HG02981 (cell line): ENCODE measurements around the gene CDKN2A.

ENCODE experiments used
- ATAC-seq: cut with Tn5 transposase; IDR thresholded peaks from one replicate; pipeline ENCODE4 v1.9.1; 2021; ENCODE audit warnings: mild to moderate bottlenecking, moderate library complexity; ENCODE audit not compliant: unreplicated experiment

Gene CDKN2A

GRCh38 chr9:22008384-22008716 lies 14.2 kb upstream of the CDKN2A start:
- no peak for ATAC-seq

GRCh38 chr9:22005702-22006606 lies 11.8 kb upstream of the CDKN2A start:
- no peak for ATAC-seq

DNA sequence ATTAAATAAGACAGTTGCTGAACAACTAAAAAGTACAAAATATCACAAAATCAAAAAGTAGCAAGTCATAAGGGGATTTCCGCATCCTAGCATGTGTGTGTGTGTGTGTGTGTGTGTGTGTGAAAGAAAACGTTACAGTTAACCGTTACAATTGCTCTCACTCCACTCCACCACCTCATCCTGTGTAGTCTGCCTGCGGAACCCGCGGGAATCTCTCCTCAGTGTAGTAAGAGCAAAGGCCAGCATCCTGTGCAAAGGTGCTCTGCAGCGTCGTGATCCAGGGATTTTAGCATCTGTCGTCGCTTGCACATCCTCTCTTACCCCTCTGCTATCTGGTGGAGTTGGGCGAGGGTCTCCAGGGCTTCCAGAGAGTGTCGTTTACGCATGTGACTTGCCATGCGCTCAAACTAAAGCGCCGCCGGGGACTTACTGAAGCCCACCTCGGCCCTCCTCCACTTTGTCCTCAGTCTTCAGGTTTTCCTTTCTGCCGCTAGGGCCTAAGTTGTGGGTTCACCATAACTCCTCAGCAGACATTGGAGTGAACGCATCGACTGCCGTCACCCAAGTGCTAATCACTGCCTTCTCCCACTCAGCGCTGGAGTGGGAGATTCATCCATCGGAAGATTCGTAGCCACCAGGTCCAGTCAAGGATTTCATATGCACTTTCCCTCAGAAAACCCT lies 11.0 kb upstream of the CDKN2A start:
- ATAC-seq: no peak

GRCh38 chr9:22002038-22002437 lies 7.8 kb upstream of the CDKN2A start:
- no peak for ATAC-seq

DNA sequence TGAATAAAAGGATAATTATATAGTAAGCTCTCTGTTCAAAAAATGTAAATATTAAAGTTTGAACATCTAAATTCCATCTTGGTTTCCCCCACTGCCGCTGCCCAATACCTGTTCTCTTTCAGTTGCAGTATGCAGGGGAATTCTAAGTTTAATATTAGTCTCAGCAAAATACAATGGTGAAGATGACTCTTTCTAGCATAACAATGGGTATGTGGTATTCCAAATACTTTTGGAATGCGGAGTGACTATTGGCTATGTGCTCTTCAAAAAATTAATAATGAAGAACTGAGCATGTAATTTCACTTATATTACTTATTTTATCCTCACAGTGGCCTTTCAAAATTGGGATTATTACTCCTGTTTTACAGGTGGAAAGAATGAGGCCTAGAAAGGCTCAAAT lies 3.8 kb upstream of the CDKN2A start:
- ATAC-seq: no peak

- no peak for ATAC-seq
Measured at GRCh38 chr9:21997480-21997879, 3.3 kb upstream of the CDKN2A start.

GRCh38 chr9:21996858-21997257 lies 2.7 kb upstream of the CDKN2A start:
- ATAC-seq: no peak

DNA sequence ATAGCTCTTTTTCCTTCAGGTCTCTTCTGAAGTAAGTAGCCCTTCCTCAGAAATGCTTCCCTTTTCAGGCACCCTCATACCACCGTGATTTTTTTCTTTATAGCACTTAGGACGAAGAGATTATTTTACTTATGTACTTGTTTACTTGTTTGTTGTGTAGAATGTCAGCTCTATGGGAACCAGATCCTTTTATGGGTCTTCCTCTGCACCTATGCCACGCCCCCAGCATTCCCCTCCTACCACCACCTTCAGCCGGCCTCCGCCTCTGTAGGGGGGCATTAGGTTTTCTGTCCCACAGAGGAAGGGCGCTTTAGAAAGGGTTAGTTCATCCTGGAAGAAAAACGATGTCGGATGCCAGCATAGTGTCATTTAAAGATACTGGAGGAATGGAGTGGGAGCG lies 2.2 kb upstream of the CDKN2A start:
- ATAC-seq: no peak

GRCh38 chr9:21995666-21996398 lies 1.6 kb upstream of the CDKN2A start:
- ATAC-seq: no peak

- ATAC-seq: peak; percentile 78
Measured at GRCh38 chr9:21995006-21995665, 944 bp upstream of the CDKN2A start.

GRCh38 chr9:21994556-21995005 lies 389 bp upstream of the CDKN2A start, which contains the start of gene CDKN2B-AS1:
TSS of gene CDKN2B-AS1 (plus strand) at chr9:21994791.
- ATAC-seq: peak; percentile 41

DNA sequence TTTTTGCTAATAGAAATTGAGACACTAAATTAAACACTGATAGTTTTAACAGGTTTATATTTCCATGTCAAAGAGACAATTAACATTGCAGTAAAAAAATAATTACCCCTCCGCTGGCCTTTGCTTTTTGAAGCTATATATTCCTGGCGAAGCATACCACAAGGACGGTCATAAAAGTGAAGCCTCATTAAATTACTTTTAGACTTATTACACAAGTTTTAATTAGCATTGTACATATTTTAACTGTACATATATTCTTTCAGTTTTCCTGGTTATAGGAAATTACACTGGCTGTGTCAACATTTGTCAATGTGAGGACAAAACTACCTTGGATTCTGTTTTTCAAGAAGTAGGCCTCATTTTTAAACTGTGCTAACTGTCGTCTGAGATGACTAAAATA lies 1.2 kb downstream of the CDKN2A start:
- no peak for ATAC-seq

DNA sequence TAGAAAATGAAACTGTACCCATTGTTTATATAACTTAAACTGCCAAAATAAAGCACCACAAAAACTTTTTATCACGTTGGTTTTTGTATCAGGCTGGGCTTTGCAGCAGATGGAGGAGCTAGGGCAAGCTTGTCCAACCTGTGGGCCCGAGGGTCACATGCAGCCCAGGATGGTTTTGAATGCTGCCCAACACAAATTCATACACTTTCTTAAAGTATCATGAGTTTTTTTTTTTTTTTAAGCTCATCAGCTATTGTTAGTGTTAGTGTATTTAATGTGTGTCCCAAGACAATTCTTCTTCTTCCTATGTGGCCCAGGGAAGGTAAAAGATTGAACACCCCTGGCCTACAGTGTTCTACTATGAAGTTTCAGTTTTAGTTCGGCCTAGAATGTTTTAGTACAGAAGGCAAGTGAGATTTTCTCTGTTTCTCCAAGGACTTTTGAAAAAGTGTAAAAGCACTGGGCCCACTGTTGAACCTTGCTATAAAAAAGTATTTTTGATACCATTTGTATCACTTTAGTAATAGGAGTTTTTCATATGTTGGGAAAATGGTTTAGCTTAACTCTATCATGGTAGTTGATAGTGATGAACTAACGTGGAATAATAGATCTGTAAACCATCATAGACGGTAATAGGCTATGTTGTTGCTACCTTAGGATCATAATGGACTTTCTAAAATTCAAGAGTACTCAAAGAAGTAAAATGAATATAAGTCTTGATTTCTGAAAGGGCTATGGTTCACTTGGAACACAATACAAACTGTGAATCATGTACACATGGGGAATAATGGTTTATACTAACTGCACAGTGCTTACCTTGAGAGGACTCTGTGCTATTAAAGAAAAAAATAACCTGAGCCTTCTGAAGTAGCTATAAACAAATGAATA lies 2.9 kb downstream of the CDKN2A start:
- ATAC-seq: no peak

DNA sequence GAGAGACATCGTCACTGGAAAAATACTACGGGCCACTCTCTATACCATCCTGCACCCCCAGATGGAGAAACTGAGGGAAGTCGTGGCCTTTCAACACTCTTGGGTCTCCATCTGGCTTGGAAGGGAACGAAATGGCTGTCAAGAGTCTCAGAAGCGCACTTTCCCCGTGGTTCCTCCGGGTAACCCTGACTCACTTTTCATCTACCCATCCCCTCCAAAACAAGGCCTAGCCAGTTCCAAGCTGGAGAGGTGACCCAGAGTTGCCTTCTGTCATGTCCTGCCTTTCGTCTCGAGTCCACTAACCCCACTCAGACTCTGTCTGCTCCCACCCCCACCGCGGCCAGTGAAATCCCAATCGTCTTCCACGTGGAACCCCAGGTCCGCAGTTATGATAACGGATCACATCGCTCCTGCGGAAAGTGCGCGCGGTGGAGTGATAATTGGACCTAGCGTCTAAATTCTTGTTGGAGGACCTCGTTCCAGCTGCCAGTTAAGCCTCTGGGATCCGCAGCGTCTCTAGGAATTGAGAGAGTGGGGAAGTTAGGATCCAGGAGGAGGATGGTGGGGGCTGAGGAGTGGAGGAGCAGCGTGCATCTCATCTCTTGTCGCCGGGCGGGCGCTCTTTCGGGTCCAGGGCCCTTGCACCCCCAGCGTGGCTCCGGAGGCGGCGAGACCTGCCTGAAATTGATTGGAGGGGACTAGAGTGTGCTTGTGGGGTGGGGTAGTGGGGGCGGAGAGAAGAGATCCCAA lies 4.6 kb downstream of the CDKN2A start:
- no peak for ATAC-seq

DNA sequence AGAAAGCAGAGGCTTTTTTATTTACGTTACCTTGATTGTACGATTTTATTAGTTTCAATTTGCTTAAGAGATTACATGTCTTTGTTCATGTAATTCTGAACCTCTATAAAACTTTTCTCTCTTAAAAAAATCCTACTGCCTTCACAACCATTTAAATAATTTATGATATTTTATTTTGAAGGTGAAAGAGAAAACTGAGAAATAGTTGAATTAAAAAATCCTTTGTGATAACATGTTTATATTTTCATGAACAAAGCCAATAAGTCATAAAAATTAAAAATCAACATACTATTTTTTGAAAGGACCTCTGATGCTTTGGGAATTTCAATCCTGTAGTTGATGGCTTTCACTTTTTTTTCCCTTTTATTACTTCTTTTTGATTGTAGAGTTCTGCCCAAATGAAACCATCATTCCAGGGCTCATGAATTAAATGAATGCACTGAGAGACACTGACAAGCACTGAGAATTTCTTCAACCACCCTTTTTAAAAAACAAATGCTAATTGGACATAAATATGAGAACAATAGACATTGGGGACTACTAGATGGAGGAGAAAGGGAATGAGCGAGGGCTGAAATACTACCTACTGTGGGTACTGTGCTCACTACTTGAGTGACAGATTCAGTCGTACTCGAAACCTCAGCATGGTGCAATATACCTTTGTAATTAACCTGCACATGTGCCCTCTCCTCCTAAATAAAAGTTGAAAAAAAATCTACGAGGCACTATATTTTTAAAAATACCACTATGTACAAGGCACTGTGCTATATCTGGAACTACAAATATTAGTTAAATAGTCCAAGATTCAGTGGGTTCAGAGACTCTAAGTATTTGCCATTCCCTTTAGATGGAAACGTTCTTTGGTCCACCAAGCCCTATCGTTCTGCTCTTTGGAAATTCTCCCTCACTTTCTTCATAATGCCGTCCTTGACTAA lies 5.9 kb downstream of the CDKN2A start:
- ATAC-seq: no peak

GRCh38 chr9:21985964-21986667 lies 8.1 kb downstream of the CDKN2A start:
- ATAC-seq: peak; percentile 71

GRCh38 chr9:21984101-21984500 lies 10.1 kb downstream of the CDKN2A start:
- no peak for ATAC-seq

GRCh38 chr9:21983561-21983935 lies 10.6 kb downstream of the CDKN2A start:
- no peak for ATAC-seq
